C4-2B (cell line): ENCODE results near the gene CYGB.

Experiments used
- H3K27ac ChIP-seq: fragments of 450-650 bp; 2 replicates; pipeline ENCODE4 v1.5.1; 2017
- ZFX ChIP-seq: fragments of 450-650 bp; IDR thresholded peaks from 2 replicates; pipeline ENCODE4 v1.6.1; 2017
- TF ChIP-seq, protein P1 (sequence below): fragments of 450-650 bp; conservative IDR thresholded peaks from 2 replicates; pipeline ENCODE4 v1.5.1; 2017; ENCODE audit warnings: mild to moderate bottlenecking

The CYGB gene

DNA sequence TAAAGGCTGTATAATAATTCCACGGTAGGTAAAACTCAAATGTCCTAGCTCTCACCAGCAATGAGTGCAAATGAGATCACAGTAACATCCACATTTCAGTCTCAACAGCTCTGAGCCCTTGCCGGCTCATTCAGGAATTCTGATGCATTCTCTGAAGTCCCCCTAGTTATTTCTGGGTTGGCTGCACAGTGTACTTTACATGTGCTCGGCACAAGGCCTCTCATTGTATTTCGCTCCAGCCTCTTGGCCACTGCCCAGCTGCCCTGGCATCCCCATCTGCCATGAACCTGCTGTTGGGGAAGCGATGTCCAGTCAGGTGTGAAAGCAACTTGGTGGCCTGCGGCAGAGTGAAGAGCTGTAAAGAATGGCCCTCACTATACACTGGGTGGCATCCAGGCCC lies 16.6 kb upstream of the CYGB start:
- no peak overlapping the region for H3K27ac ChIP-seq
- TF ChIP-seq ZFX: no peak
- TF ChIP-seq, protein P1, sequence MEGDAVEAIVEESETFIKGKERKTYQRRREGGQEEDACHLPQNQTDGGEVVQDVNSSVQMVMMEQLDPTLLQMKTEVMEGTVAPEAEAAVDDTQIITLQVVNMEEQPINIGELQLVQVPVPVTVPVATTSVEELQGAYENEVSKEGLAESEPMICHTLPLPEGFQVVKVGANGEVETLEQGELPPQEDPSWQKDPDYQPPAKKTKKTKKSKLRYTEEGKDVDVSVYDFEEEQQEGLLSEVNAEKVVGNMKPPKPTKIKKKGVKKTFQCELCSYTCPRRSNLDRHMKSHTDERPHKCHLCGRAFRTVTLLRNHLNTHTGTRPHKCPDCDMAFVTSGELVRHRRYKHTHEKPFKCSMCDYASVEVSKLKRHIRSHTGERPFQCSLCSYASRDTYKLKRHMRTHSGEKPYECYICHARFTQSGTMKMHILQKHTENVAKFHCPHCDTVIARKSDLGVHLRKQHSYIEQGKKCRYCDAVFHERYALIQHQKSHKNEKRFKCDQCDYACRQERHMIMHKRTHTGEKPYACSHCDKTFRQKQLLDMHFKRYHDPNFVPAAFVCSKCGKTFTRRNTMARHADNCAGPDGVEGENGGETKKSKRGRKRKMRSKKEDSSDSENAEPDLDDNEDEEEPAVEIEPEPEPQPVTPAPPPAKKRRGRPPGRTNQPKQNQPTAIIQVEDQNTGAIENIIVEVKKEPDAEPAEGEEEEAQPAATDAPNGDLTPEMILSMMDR: no peak

DNA sequence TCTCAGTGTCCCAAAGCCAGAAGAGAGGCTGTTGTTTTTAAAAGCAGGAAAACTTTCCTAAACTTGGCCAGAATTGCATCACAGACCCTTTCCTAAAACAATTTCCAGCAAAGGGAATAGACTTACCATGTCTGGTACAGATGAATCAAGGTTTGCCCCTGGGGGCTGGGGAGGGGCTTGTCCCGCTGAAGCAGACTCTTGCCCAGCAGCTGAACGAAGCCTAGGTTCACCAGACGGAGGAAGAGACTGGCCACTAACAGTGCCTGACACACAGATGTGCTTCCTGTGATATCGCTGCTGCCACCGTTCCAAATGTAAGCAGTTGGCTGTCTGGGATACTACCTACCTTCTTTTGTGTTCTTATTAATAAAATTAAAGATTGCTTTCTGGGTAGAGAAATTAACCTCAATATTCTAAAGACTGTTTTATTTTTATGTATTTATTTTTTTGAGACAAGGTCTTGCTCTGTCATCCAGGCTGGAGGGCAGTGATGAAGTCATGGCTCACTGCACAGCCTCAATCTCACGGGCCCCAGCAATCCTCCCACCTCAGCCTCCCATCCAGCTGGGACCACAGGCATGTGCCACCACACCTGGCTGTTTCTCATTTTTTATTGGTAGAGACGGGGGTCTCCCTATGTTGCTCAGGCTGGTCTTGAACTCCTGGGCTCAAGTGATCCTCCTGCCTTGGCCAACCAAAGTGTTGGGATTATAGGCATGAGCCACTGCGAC lies 15.8 kb upstream of the CYGB start:
- TF ChIP-seq, protein P1: no peak
- no peak for TF ChIP-seq ZFX
- no peak overlapping the region for H3K27ac ChIP-seq

DNA sequence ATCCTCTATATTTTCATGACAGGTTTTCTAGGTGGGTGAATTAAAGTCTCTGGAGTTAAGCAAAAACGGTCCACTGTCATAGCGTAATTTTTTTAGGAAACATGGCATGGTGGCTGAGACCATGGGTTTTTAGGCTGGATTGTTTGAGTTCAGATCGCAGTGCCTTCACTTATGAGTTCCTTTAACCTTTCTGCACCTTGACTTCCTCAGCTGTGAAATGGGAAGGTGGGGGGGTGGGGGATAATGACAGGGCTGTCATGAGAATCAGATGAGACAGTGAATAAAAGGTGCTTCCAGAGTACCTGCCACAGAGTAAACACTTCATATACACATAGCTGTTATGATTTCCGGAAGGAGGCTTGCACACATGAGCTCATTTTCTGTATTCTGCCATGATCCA lies 14.2 kb upstream of the CYGB start:
- H3K27ac ChIP-seq: no peak overlapping the region

DNA sequence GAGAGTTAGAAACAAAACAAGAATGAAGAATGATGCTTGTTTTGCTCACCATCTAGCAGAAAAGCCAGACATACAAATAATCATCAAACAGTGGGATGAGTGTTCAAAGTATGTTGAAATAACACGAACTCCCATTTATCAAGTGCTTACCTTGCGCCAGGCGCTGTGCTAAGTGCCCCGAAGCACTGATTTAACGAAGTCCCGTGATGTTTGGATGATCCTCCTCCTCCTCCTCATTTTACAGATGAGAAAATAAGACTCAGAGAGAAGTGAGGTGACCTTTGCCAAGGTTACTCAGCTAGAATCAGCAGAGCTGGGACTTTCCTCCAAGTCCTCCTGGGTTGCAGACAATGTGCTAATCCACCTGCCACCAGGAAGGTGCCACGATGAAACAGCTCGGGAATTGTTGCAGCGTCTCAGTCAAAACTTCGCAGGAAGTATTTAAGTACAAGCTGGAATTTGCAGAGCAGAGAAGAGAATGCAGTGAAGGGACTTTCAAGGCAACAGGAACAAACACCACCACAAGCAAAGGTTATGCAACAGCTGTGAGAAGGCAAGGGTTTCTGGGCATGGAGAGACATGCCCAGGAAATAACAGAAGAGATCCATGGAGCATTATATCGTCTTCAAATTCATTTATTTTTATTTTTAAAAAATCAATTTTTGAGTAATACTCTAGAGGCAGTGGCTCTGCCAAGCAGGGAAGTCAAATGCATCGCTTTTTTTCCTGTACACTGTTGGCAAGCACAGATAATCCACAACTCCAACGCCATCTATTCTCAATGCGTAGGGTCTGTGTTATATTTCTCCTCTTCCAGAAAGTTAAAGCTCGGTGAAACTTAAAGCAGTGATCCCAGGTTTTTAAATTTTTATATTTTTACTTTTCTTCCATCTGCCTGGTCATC lies 13.5 kb upstream of the CYGB start:
- no peak overlapping the region for H3K27ac ChIP-seq
- TF ChIP-seq, protein P1: no peak
- TF ChIP-seq ZFX: no peak

More for the DNA sequence above, 14.2 kb upstream of the CYGB start:
- TF ChIP-seq, protein P1: no peak
- no peak for TF ChIP-seq ZFX

DNA sequence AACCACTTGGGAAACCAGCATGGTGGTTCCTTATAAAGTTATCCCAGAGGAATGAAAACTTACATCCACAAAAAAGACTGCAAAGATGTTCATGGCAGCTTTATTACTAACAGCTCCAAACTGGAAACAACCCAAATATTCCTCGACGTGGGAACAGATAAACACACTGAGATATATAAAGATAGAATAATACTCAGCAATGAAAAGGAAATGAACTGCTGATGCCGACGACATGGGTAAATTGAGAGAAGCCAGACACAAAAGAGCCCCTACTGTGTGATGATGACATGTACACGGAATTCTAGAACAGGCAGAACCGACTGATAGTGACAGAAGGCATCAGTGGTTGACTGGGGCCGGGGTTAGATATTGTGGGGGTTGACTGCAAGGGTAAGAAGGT lies 12.0 kb upstream of the CYGB start:
- H3K27ac ChIP-seq: no peak overlapping the region

DNA sequence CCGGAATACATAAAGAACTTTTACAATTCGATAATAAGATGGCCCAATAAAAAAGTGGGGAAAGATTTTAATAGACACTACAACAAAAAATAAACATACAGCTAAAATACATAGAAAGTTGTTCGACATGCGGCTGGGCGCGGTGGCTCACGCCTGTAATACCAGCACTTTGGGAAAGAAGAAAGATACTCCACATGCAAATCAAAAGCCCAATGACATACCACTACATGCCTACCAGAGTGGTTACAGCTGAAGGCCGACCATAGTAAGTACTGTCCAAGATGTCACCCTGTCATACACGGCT lies 11.7 kb upstream of the CYGB start:
- TF ChIP-seq ZFX: no peak
- H3K27ac ChIP-seq: no peak overlapping the region

More for the DNA sequence above, 12.0 kb upstream of the CYGB start:
- no peak for TF ChIP-seq ZFX
- TF ChIP-seq, protein P1: no peak

DNA sequence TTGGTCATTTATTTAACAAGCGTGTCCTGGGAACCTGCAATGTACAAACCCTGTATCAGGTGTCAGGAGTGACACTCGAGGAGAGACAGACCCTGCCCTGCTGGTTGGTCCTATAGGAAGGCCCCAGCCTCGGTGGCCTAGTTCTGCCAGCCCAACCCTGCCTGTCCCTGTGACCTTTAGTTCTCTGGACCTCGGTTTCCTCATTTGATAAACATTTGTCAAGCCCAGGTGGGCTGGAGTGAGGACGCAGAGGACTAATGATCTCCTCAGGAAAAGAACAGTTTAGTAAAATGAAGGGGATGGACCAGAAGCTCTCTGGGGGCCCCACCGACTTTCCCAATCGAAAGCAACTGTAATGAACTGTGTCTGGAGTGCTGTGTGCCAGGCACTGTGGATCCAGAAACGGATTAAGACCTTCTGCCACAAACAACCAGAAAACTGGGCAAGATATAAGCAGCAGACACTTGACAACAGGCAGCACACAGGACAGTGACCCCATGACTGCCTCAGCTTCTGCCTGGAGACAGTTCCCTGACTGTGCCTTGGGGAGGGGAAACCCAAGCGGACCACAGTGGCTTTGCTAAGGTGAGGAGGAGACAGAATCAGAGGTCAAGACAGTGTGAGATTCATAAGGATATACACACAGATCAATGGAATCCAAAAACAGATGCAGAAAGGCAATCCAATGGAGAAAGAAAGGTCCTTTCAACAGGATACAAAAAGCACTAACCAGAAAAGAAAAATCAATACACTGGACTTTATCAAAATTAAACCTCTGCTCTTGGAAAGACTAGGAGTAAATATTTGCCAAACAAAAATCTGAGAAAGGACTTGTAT lies 11.1 kb upstream of the CYGB start:
- 0 out of 2 replicates have a peak overlapping the region, but pooled peaks have one; percentile 11 for H3K27ac ChIP-seq
- TF ChIP-seq, protein P1: no peak
- TF ChIP-seq ZFX: no peak
